HG03457 (cell line): ENCODE results near the gene GFRA3.
"Not testable (repeated sequence)": the region's sequence is repeated elsewhere in the genome, so short reads cannot be mapped to it uniquely, and the experiment has no call there.

Experiments used
- ATAC-seq: cut with Tn5 transposase; IDR thresholded peaks from one replicate; pipeline ENCODE4 v1.9.1; 2021; ENCODE audit warnings: moderate number of reproducible peaks; ENCODE audit not compliant: unreplicated experiment

The GFRA3 gene

GRCh38 chr5:138247800-138248199, 26.6 kb downstream of the GFRA3 start:
- not testable (repeated sequence) for ATAC-seq

- ATAC-seq = no peak
Observed at GRCh38 chr5:138246822-138247221, 27.6 kb downstream of the GFRA3 start.

- ATAC-seq = no peak
Observed at GRCh38 chr5:138246334-138246733, 28.1 kb downstream of the GFRA3 start.

- ATAC-seq = no peak
Observed at GRCh38 chr5:138245717-138246116, 28.7 kb downstream of the GFRA3 start.

GRCh38 chr5:138243794-138244193, 30.6 kb downstream of the GFRA3 start:
- ATAC-seq = no peak

GRCh38 chr5:138241688-138242571, 32.5 kb downstream of the GFRA3 start:
- no peak for ATAC-seq

GRCh38 chr5:138240650-138241385, 33.6 kb downstream of the GFRA3 start:
- ATAC-seq = no peak

GRCh38 chr5:138238034-138238433, 36.4 kb downstream of the GFRA3 start:
- ATAC-seq = no peak

GRCh38 chr5:138234651-138235050, 39.8 kb downstream of the GFRA3 start:
- ATAC-seq = no peak

GRCh38 chr5:138233280-138233679, 41.1 kb downstream of the GFRA3 start:
- no peak for ATAC-seq

GRCh38 chr5:138230981-138231589, 43.3 kb downstream of the GFRA3 start:
- ATAC-seq = no peak

- no peak for ATAC-seq
Observed at GRCh38 chr5:138230261-138230660, 44.2 kb downstream of the GFRA3 start.

GRCh38 chr5:138229387-138229786, 45.0 kb downstream of the GFRA3 start:
- no peak for ATAC-seq

GRCh38 chr5:138226910-138227309, 47.5 kb downstream of the GFRA3 start:
- no peak for ATAC-seq

GRCh38 chr5:138224712-138225111, 49.7 kb downstream of the GFRA3 start:
- ATAC-seq = no peak

GRCh38 chr5:138223532-138223931, 50.9 kb downstream of the GFRA3 start:
- ATAC-seq = no peak

GRCh38 chr5:138216799-138217198, 57.6 kb downstream of the GFRA3 start:
- no peak for ATAC-seq

GRCh38 chr5:138213161-138214029, 61.0 kb downstream of the GFRA3 start, which contains the start of gene CDC23:
Gene CDC23, minus strand, starts transcription at chr5:138213323. Its CDS starts 11 bp downstream, at chr5:138213312.
- peak; percentile 93 for ATAC-seq

GRCh38 chr5:138212828-138213160, 61.6 kb downstream of the GFRA3 start:
- ATAC-seq = no peak

GRCh38 chr5:138210985-138211384, 63.4 kb downstream of the GFRA3 start:
- ATAC-seq = no peak
